Gastroesophageal sphincter (tissue), 4 donors: ENCODE measurements around the gene WIPF1. TPM values are rescaled to one million over a fixed set of nuclear protein-coding genes. Genes with fewer than 3 reads are reported as not detected.

ENCODE experiments used
- ATAC-seq: fragments of 150-250 bp; one replicate; pipeline ENCODE4 v1.9.1; 2016; ENCODE audit warnings: mild to moderate bottlenecking, moderate library complexity
- H3K27ac ChIP-seq, 4 donors: fragments of 200-600 bp; sonication (generic) in 3 of 4; 1 replicate in 3 of 4; 2 replicates in 1 of 4; pipeline ENCODE4 v1.5.1; 2016 to 2019
- H3K27me3 ChIP-seq: fragments of 200-600 bp; sonication (generic); one replicate; pipeline ENCODE4 v1.5.1; 2019
- H3K36me3 ChIP-seq, 2 donors: fragments of 200-600 bp; sonication (generic); one replicate each; pipeline ENCODE4 v1.5.1; 2019; ENCODE audit warnings: control low read depth in 1 of 2
- H3K4me1 ChIP-seq, 3 donors: fragments of 200-600 bp; sonication (generic); 1 replicate in 2 of 3; 2 replicates in 1 of 3; pipeline ENCODE4 v1.5.1; 2016 to 2019; ENCODE audit warnings: control low read depth in 2 of 3
- H3K4me3 ChIP-seq, 2 donors: fragments of 200-600 bp; sonication (generic); one replicate each; pipeline ENCODE4 v1.5.1; 2019; ENCODE audit warnings: mild to moderate bottlenecking in 1 of 2, moderate library complexity in 1 of 2
- H3K9me3 ChIP-seq, 3 donors: fragments of 200-600 bp; sonication (generic); one replicate each; pipeline ENCODE4 v1.5.1; 2017 to 2019; ENCODE audit warnings: control low read depth in 2 of 3
- CTCF ChIP-seq, 4 experiments: fragments of 200-600 bp in 2 of 4; fragments of 450-650 bp in 2 of 4; sonication (generic) in 1 of 4; IDR thresholded peaks; one replicate each; pipeline ENCODE4 v1.5.1; 2017 to 2019; ENCODE audit warnings: antibody characterized with exemption in 4 of 4, mild to moderate bottlenecking in 2 of 4, moderate library complexity in 2 of 4
- EP300 ChIP-seq: sonication (generic); formaldehyde crosslinking; IDR thresholded peaks from one replicate; pipeline ENCODE4 v1.6.1; 2017; ENCODE audit warnings: antibody characterized with exemption, mild to moderate bottlenecking
- POLR2A ChIP-seq, 2 donors: fragments of 450-650 bp; IDR thresholded peaks; one replicate each; pipeline ENCODE4 v1.6.1; 2017; ENCODE audit warnings: antibody characterized with exemption in 2 of 2, mild to moderate bottlenecking in 2 of 2, moderate library complexity in 1 of 2
- POLR2AphosphoS5 ChIP-seq: sonication (generic); formaldehyde crosslinking; IDR thresholded peaks from one replicate; pipeline ENCODE4 v1.6.1; 2017; ENCODE audit warnings: antibody characterized with exemption
- WGBS, 2 donors: methylation state at CpG; one replicate each; pipeline ENCODE4 v1.1.5; 2018; ENCODE audit warnings: low coverage in 1 of 2; 5-methylcytosine and 5-hydroxymethylcytosine counted together
- total RNA-seq, 4 donors: library from RNA; depleted of rRNA; stranded (reverse); fragments of >200 nt; gene quantifications; one replicate each; pipeline ENCODE4 v1.1.0, GENCODE V29; 2016

WIPF1 gene
- total RNA-seq, 4 donors from 2014 or later, result 32.2 to 50.4 (median 44.2) TPM

GRCh38 chr2:174623106-174623637, 25.6 kb upstream of the WIPF1 start:
- Histone ChIP-seq H3K4me3 (no peak overlapping the region), H3K36me3 (peaks cover 0 to 13% of the 10 kb centered on the region in 2 donors), H3K27ac (no peak overlapping the region), H3K27me3 (no peaks in the 10 kb centered on the region), H3K9me3 (no peaks in the 10 kb centered on the region), H3K4me1 (peaks cover 0 to 16% (median under 1%) of the 10 kb centered on the region in 3 donors)
- 79 to 83% methylated on average over 2 of the region's 2 CpGs for WGBS, 2 donors
- no peak for TF ChIP-seq POLR2A (IDR thresholded peaks at IDR 0.05)
- no peak for TF ChIP-seq POLR2AphosphoS5
- no peak for TF ChIP-seq CTCF (IDR thresholded peaks at IDR 0.05)
- TF ChIP-seq EP300, result no peak
- no peak for ATAC-seq

GRCh38 chr2:174621323-174621722, 23.7 kb upstream of the WIPF1 start:
- no peaks in the 10 kb centered on the region for H3K27me3 ChIP-seq
- no peaks in the 10 kb centered on the region for H3K9me3 ChIP-seq
- H3K36me3 ChIP-seq, result peaks cover 0 to 13% of the 10 kb centered on the region in 2 donors
- 96 to 100% methylated on average over 3 of the region's 3 CpGs for WGBS, 2 donors
- TF ChIP-seq POLR2AphosphoS5, result no peak
- TF ChIP-seq CTCF (IDR thresholded peaks at IDR 0.05), result no peak
- TF ChIP-seq EP300, result no peak
- TF ChIP-seq POLR2A (IDR thresholded peaks at IDR 0.05), result no peak
- no peak overlapping the region for H3K4me3 ChIP-seq
- H3K4me1 ChIP-seq, result peaks cover 4 to 34% (median 5%) of the 10 kb centered on the region in 3 donors
- ATAC-seq, result no peak
- H3K27ac ChIP-seq, result no peak overlapping the region

DNA sequence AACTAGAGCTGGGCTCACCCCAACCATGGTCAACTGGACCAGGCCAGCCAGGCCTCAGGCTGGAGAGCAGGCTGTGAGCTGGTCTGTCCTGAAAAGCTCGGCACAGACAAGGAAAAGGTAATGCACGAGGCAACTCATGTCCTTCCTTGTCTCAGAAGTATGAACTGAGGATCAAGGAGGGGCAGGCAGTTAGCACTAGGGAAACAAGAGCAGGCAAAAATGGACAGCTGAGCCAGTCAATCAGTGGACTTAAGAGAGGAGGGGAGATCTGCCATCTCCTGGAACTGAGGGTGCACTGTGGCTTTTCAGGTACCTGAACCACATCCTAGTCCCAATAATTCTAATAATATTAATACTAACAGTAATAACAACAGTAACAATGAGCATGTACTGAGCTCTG, 20.6 kb upstream of the WIPF1 start:
- no peaks in the 10 kb centered on the region for H3K27me3 ChIP-seq
- no peaks in the 10 kb centered on the region for H3K9me3 ChIP-seq
- no peak for ATAC-seq
- H3K4me3 ChIP-seq, result no peak overlapping the region
- no peak for TF ChIP-seq POLR2A (IDR thresholded peaks at IDR 0.05)
- TF ChIP-seq CTCF (IDR thresholded peaks at IDR 0.05), result no peak
- TF ChIP-seq POLR2AphosphoS5, result no peak
- TF ChIP-seq EP300, result no peak
- WGBS, 2 donors, result 67% methylated on average over 2 of the region's 2 CpGs; no CpG with 5 or more reads in 1 of the 2 donors
- H3K36me3 ChIP-seq, result peaks cover 0 to 4% of the 10 kb centered on the region in 2 donors
- H3K27ac ChIP-seq, result peak overlapping the region in 3 of 4 donors; percentile 32 to 50 (median 38)
- peaks cover 12 to 48% (median 16%) of the 10 kb centered on the region in 3 donors for H3K4me1 ChIP-seq

- Histone ChIP-seq H3K4me3 (no peak overlapping the region), H3K4me1 (peaks cover 12 to 45% (median 16%) of the 10 kb centered on the region in 3 donors), H3K27me3 (no peaks in the 10 kb centered on the region), H3K27ac (peak overlapping the region in 3 of 4 donors; percentile 32 to 50 (median 38)), H3K9me3 (no peaks in the 10 kb centered on the region), H3K36me3 (peaks cover 0 to 4% of the 10 kb centered on the region in 2 donors)
- ATAC-seq, result no peak
- 64 to 71% methylated on average over 3 of the region's 3 CpGs for WGBS, 2 donors
- TF ChIP-seq POLR2A (IDR thresholded peaks at IDR 0.05) (no peak), POLR2AphosphoS5 (no peak), CTCF (IDR thresholded peaks at IDR 0.05) (no peak), EP300 (no peak)
Observed at GRCh38 chr2:174617718-174618117, 20.1 kb upstream of the WIPF1 start.

GRCh38 chr2:174617120-174617519, 19.5 kb upstream of the WIPF1 start:
- H3K36me3 ChIP-seq, result peaks cover 0 to 4% of the 10 kb centered on the region in 2 donors
- peak overlapping the region in 3 of 4 donors; percentile 32 to 50 (median 38) for H3K27ac ChIP-seq
- ATAC-seq, result peak; percentile 65
- H3K4me1 ChIP-seq, result peaks cover 12 to 45% (median 16%) of the 10 kb centered on the region in 3 donors
- no peaks in the 10 kb centered on the region for H3K9me3 ChIP-seq
- H3K4me3 ChIP-seq, result no peak overlapping the region
- H3K27me3 ChIP-seq, result no peaks in the 10 kb centered on the region
- no CpG with 5 or more reads among the region's 2 CpGs for WGBS, 2 donors
- TF ChIP-seq CTCF (IDR thresholded peaks at IDR 0.05), result no peak
- no peak for TF ChIP-seq POLR2AphosphoS5
- no peak for TF ChIP-seq POLR2A (IDR thresholded peaks at IDR 0.05)
- no peak for TF ChIP-seq EP300
